SKM-1 treated with dmso at 0.1 percent for 144 hours (cell line): ENCODE data around the gene CCDC150.
"Not testable (repeated sequence)": the region's sequence is repeated elsewhere in the genome, so short reads cannot be mapped to it uniquely, and the experiment has no call there.

ENCODE experiments used
- DNase-seq: peaks from one replicate; lab custom pipeline; 2025; ENCODE audit not compliant: unreplicated experiment; lab: John Stamatoyannopoulos, UW

Gene CCDC150

DNA sequence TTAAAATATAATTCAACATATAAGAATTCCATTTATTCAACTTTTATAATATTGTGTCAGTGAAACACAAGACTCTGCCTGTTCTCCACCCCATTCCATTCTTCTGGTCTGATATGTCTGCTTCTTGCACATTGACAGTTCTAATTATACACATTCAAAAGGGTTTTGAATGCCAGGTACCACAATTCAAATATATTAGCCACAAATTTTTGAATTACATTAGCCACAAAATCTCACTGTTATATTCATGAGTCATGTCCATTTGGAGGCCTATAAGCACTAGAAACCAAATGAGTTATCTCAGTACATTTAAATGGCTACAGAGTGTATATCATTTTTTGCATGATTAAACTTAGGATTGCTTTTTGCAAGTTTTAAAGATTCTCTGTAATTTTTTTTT lies 72.1 kb downstream of the CCDC150 start:
- DNase-seq = no peak

DNA sequence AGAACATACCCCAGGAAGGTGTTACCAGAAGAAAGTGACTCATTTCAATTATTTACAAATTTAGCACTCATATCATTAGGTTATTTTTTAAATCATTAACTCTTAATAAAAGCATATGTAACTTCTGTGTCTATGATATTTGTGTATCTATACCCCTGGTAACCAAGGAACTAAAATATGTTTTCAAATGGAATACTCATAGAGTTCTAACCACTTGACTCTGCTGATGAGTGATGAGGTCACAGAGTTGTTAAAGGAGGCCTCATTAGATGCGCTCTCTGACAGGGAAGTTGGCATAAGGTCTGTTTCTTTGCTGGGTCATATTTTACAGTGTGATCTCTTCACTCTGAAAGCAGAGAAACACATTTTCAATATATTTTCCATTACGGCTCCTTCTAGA lies 73.4 kb downstream of the CCDC150 start:
- DNase-seq = no peak

GRCh38 chr2:196718419-196719109 lies 79.0 kb downstream of the CCDC150 start:
- no peak for DNase-seq

DNA sequence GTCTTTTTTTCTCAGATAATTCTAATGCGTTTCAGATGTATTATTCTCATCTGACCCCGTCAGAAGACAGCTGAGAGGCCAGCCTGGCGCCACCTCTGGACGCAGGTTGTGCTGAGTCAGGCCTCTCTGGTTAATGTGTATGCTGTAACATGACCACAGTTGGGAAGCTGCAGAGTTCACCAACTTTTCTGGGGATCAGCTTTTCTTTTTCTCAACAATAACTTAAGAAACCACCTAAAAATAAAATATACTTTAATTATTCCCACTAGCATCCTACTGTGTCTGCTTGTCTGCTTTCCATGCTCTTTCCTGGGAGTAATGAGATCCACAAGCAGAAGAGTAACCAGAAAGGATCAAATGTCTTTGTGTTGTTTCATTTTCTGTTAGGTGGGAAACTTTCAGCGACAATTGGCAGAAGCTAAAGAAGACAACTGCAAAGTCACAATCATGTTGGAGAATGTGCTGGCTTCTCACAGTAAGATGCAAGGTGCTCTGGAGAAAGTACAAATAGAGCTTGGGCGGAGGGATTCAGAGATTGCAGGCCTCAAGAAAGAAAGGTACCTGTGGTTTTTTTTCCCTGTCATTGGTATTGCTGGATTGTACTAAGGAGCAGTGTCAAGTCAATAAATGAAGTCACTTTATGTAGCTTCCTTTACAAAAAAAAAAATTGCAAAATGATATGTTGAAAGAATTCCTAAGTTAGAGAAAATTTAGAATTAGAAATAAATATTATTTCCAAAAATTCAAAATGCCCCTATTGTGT lies 79.8 kb downstream of the CCDC150 start:
- no peak for DNase-seq

- no peak for DNase-seq
Measured at GRCh38 chr2:196723571-196723970, 84.1 kb downstream of the CCDC150 start.

DNA sequence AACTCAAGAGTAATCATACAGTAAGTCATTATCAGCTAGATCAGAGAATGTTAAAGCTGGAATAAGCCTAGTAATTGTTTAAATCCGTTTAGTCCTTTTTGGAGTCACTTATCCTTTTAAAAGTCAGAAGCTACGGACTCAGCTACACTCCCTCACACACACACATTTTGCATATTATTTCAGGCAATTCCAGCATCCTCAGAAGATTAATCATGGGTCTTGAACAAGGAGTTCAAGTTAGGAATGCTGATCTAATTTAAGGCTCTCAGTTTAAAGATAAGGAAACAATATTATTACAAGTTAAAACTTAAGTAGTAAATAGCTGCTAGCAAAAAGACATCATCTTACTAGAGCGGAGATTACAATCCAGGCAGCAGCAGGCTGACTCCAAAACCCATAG lies 85.7 kb downstream of the CCDC150 start:
- DNase-seq = no peak

- no peak for DNase-seq
Measured at GRCh38 chr2:196725882-196726281, 86.4 kb downstream of the CCDC150 start.

DNA sequence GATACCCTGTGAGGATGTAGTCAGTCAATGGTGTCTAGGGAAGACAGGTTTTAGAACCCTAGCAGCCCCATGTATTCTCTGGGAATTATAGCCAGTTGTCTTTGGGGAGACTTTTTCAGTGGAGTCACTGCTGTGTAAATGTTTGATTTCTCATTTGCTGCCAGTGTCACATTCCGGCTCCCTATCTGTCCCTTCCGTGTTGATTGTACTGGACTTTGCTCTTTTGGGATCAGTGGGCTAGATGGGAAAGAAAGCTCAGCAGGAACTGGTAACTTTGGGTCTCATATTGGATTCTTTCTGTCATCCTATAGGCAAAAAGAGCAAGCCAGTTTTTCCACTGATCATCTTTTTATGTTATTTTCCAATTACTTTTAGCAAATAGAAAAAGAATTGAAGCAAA lies 89.9 kb downstream of the CCDC150 start:
- DNase-seq = no peak

- not testable (repeated sequence) for DNase-seq
Measured at GRCh38 chr2:196736646-196737045, 97.1 kb downstream of the CCDC150 start.

GRCh38 chr2:196737046-196737445 lies 97.5 kb downstream of the CCDC150 start:
- DNase-seq = no peak

GRCh38 chr2:196739031-196739430 lies 99.5 kb downstream of the CCDC150 start:
- DNase-seq = no peak

DNA sequence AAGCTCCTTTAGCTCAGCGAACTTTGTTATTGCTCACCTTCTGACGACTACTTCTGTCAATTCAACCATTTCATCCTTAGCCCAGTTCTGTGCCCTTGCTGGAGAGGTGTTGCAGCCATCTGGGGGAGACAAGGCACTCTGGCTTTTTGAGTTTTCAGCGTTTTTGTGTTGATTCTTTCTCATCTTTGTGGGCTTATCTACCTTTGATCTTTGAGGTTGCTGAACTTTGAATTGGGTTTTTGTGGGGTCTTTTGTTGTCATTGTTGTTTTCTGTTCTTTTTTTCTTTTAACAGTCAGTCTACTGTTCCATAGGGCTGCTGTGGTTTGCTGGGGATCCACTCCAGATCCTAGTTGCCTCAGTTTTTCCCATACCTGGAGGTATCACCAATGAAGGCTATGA lies 102.7 kb downstream of the CCDC150 start:
- DNase-seq = no peak

DNA sequence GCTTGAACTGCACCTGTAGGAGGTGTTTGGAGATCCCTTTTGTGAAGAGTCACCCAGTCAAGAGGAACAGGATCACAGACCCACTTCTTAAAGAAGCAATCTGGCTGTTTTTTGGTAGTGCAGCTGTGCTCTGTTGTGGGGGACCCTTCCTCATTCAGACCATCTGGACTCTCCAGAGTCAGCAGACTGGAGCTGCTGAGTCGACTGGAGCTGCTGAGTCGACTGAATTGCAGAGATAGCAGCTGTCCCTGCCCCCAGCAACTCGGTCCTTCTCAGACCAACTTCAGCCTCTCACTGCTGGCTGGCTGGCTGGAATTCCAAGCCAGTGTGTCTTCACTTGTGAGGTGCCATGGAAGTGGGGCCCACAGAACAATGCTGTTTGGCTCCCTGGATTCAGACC lies 103.2 kb downstream of the CCDC150 start:
- DNase-seq = no peak

DNA sequence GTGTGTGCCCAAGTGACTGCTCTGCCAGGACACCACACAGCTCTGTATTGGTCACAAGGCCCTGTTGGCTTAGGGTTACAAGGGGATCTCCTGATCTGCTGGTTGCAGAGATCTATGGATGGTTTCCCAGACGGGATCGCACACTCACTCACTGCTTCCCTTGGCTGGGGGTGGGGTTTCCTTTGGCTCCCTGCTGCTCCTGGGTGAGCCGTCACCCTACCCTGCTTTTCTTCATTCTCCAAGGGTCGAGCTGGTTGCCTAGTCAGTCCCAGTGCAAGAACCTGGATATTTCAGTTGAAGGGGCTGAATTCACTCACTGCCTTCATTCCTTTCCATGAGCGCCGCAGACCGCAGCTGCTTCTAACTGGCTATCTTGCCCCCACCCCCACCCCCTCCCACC lies 103.7 kb downstream of the CCDC150 start:
- no peak for DNase-seq

DNA sequence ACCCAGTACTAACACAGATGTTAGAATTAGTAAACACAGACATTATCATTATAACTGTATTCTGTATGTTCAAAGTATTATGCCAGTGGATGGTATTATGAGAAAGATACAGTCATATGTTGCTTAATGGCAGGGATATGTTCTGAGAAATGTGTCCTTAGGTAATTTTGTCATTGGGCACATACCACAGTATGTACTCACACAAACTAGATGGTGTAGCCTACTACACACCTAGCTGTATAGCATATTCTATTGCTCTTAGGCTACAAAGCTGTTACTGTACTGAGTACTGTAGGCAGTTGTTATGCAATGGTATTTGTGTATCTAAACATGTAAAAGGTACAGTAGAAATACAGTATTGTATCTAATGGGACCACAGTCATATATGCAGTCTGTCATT lies 106.2 kb downstream of the CCDC150 start:
- no peak for DNase-seq

DNA sequence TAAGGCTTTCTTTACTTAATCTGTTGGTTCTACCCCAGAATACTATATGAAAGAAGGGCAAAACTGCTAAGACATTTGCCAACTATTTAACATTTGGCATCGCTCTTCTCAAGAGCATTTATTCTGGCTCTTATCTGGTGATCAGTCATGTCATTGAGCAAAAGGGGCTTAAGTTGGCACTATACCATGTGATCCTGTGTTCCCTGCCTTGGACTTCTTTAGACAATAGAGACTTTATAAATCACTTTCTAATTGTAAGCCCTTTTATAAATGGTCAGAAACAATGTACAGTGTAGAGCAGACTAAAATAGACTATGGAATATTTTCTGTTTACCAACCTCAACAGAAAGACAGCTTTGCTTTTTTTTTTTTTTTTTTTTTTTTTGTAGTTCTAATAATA lies 107.9 kb downstream of the CCDC150 start:
- no peak for DNase-seq

DNA sequence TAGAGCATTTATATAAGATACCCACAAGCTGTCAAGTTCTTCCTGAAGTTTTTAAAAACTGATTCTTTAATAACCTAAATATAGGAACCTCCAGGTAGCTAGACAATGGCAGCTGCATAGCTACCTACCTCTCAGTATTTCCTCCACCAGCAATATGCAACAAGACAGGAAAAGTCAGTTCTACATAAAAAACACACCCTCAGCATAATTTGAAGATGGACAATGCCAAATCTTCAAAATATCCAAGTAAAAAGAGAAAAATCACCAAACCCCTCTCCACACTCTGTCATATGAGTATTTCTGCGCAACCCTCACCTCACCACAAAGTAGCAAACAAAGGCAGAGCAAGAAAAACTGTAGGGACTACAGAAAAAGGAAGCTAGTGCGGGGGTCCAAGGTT lies 108.6 kb downstream of the CCDC150 start:
- DNase-seq = no peak

DNA sequence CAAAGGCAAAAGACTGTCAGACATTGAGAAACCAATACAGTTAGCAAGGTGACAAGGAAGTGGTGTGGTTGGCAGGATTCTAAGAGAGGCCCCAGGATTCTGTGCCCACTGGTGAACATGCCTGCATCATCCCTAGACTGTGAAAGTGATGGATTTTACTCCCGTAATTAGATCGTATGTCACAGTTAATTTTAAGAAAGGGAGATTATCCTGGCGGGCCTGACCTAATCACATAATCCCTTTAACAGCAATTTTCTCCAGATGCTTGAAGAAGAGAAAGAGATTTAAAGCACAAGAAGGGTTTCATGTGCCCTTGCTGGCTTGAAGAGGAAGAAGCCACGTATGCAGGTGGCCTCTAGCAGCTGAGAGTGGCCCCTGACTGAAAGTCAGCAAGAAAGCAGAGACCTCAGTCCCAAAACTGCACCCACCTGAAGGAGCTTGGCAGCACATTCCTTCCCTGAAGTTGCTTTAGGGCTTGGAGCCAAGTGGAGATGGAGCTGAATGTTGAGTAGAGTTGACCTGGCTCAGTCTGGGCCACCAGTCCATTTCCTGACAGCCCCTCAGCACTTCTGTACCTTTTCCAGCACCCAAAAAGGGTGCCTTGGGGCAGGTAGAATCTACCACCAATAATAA lies 110.9 kb downstream of the CCDC150 start:
- no peak for DNase-seq

DNA sequence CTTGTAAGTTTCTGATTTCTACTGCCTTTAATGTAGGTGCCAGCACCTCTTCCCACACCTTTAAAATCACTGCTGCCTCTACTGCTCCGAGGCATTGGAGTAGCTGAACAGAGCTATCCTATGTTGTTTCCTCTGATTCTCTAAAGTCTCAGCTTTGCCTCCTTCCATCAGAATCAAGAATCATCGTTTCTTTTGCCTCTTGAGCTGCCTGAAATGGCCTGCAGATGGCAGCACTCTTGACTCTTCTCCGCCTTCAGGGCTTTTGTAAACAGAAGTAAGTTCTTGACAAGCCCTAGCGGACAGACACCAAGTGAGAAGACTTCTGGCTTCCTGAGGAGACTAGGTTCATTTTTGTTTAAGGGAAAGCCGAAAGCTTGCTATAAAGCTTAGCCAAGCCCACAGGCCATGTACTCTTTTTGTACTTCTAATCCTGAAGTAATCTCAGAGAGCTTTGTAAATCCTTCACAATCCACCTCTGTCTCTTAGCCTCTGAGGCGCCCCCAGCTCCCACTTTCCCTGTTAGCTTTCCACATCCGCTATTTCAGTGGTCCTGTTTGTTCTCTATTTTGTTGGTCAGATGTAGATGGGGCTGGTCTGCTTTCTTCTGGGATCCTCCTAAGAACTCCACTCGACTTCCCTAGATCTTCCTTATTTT lies 111.6 kb downstream of the CCDC150 start:
- DNase-seq = peak; percentile 72

- DNase-seq = no peak
Measured at GRCh38 chr2:196758474-196759377, 119.2 kb downstream of the CCDC150 start.

GRCh38 chr2:196759378-196759706 lies 119.8 kb downstream of the CCDC150 start:
- DNase-seq = no peak
